ENCODE results near the gene ZNF544.
"Not testable (repeated sequence)": the region's sequence is repeated elsewhere in the genome, so short reads cannot be mapped to it uniquely, and the experiment has no call there.

ZNF544 gene

DNA sequence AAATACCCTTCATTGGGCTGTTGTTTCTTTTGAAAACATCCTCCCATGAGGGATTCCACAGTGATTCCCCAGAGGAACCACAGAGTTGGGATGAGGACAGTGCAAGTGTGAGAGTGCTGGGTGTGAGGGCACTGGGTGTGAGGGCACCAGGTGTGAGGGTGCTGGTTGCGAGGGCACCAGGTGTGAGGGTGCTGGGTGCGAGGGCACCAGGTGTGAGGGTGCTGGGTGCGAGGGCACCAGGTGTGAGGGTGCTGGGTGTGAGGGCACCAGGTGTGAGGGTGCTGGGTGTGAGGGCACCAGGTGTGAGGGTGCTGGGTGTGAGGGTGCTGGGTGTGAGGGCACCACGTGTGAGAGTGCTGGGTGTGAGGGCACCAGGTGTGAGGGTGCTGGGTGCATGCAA is 29.5 kb downstream of the ZNF544 start:
- DNase-seq: not testable (repeated sequence)

DNA sequence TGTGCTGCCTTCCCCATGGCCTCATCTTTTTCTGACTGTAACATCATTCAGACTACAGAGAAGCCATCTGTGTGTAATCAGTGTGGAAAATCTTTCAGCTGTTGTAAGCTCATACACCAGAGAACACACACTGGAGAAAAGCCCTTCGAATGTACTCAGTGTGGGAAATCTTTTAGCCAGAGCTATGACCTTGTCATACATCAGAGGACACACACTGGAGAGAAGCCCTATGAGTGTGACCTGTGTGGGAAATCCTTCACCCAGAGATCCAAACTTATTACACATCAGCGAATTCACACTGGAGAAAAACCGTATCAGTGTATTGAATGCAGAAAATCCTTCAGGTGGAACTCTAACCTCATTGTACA is 32.9 kb downstream of the ZNF544 start:
- no peak for DNase-seq

GRCh38 chr19:58261968-58262921 is 33.5 kb downstream of the ZNF544 start:
- no peak for DNase-seq

GRCh38 chr19:58262922-58263296 is 34.2 kb downstream of the ZNF544 start:
- DNase-seq: no peak

GRCh38 chr19:58265100-58265499 is 36.4 kb downstream of the ZNF544 start:
- DNase-seq: no peak

DNA sequence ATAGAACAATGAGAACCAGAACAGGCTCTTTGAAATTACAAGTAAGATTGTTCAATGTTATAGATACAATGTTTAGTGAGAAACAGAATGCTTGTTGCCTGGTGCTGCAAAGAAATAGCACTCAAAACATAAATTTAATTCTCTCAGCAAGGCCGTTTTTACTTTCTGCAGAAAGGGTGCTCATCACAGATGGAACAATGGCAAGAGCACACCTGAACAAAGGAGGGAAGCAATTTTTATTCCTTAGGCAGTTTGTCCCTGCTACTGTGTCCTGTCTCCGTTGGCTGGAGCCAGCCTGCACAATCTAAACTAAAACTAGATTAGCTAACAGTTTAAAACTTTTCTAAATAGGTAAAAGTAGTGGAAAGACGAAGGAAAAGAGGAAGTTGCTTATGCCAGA is 39.6 kb downstream of the ZNF544 start:
- DNase-seq: no peak

DNA sequence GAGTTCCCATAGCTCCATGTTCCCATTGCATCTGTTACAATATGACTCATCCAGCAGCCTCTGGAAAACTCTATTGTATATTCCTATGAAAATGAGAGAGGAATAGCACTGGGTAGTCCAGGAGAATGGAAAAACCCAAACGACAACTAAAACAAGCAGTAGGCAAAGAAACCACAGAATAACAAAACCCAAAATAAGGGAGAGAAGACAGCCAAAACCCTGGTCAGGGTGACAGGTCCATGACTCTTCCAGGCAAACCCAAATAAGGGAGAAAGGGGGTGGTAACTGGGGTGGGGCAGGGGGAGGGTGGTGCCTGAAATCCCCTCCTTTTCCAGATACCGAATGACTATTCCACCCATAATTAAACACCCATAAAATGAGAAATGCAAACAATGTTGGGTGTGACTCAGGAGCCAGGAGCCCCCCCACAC is 46.1 kb downstream of the ZNF544 start:
- DNase-seq: no peak

DNA sequence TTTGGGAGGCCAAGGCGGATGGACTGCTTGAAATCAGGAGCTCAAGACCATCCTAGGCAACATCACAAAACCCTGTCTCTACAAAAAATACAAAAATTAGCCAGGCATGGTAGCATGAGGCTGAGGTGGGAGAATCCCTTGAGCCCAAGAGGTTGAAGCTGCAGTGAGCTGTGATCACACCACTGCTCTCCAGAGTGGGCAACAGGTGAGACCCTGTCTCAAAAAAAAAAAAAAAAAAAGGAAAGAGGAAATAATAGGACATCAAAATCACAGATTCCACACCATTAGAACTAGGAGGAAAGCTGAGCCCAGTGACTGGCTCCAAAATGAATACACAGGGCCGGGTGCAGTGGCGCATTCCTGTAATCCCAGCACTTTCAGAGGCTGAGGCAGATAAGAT is 46.9 kb downstream of the ZNF544 start:
- DNase-seq: no peak

GRCh38 chr19:58277197-58277596 is 48.5 kb downstream of the ZNF544 start:
- no peak for DNase-seq

- DNase-seq: no peak
These were observed 49.2 kb downstream of the ZNF544 start for GRCh38 chr19:58277748-58278540.

- peak; percentile 99 to 100 for DNase-seq
These were observed 49.9 kb downstream of the ZNF544 start, which contains the start of gene ZNF8 for GRCh38 chr19:58278541-58279041. Gene ZNF8, plus strand, starts transcription at chr19:58278955. Its CDS starts 127 bp downstream, at chr19:58279082.

DNA sequence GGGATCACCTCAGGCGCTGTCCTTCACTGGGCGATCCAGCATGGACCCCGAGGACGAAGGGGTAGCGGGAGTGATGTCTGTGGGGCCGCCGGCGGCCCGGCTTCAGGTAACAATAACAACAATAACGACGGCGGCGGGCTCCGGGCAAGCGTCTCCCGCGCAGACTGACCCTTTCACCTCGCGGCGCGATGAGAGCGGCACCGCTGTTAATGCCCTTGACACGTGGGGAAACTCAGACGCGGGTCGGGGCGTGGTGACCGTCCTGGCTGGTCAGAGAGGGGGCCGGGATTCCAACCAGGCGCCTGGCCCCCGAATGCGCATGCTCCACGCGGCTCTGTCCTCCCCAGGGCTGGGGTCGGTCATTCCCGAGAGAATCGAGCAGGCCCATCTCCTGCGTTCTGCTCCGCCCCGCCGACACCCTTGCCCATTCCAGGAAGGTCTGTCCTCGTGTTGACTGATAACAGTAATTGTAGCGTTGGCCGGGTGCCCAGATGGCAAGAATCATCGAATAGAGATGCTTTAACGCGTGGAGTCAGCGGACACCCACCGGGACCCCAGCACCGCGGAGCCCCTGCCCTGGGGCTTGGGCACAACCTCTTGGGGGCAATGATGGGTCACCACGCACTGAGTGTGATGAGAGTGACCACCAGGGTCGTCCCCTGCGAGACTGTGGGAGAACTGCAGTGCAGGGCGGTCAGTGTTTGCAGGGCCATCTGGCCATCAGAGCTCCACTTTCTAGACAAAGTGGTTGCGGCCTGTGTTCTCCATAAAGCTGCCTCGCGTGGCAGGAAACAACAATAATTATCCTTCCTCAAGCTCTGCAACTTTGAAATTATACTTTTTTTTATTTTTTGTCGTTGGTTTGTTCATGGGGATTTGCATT is 50.6 kb downstream of the ZNF544 start:
- peak; percentile 44 to 52 for DNase-seq

- no peak for DNase-seq
These were observed 51.2 kb downstream of the ZNF544 start for GRCh38 chr19:58279925-58280316.

DNA sequence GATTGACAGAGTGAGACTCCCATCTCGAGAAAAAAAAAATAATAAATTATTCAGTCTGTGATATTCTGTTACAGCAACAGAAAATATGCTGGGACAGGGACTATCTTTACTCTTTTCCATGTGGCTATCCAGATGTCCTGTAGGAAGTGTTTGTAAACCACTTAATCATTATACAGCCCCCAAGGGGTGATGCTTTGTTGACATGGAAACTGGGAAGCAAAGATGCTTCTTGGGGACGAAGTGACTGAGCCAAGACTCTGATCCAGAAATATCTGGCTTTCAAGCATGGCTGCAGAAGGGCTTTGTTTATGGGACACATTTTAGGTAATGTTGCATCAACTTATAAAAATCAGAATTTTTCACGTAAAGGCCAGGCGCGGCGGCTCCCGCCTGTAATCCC is 55.5 kb downstream of the ZNF544 start:
- DNase-seq: no peak

GRCh38 chr19:58291943-58292342 is 63.2 kb downstream of the ZNF544 start:
- DNase-seq: no peak

GRCh38 chr19:58294743-58295374 is 66.1 kb downstream of the ZNF544 start:
- no peak for DNase-seq

- no peak for DNase-seq
These were observed 67.4 kb downstream of the ZNF544 start for GRCh38 chr19:58296104-58296503.

DNA sequence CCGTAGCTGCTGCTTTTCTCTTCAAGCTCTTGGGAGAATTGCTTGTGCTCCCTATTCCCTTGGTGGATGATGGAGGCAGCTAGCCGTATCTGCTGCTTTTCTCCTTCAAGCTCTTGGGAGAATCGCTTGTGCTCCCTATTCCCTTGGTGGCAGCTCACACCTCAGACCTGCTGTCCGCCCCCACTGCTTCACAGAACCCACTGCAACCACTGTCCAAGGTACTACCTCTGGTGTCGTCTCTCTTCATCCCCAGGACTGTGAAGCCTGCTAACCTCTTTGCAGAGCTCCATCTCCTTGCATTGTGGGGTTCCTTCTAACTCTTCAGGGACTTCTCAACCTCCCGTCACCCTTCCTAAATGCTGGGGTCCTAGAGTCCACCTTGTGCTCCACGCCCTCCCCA is 71.9 kb downstream of the ZNF544 start:
- no peak for DNase-seq

GRCh38 chr19:58304255-58304654 is 75.5 kb downstream of the ZNF544 start:
- DNase-seq: no peak

DNA sequence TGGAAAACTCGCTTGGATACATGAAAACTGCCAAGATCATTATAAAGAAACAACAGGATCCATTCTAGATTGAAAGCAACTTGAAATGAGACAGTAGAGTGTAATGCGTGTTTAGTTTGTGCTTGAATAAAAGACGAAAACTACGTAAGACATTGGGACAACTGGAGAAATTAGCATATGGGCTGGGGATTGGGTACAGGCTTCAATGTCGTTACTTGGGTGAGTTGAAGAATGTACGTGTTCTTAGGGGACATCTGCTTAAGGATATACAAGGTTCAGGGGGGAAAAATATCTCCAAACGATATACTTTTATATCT is 76.0 kb downstream of the ZNF544 start:
- no peak for DNase-seq

GRCh38 chr19:58305065-58305931 is 76.6 kb downstream of the ZNF544 start, which contains the start of gene ERVK3-1:
Gene ERVK3-1, plus strand, starts transcription at chr19:58305377. Its CDS starts 6,792 bp downstream, at chr19:58312169.
- peak; percentile 97 to 98 for DNase-seq

Data from NCI-H1930 (cell line).